CD4-positive, alpha-beta T cell treated with Interleukin-17A for 1 hour (primary cell): Measurements from ENCODE around the gene PPP3CA.

Experiments
- DNase-seq: peaks from one replicate; pipeline ENCODE4 v3.0.0-alpha.2; 2020

PPP3CA gene

GRCh38 chr4:101329592-101329991 is 17.7 kb downstream of the PPP3CA start:
- DNase-seq = no peak

GRCh38 chr4:101328063-101328602 is 19.2 kb downstream of the PPP3CA start:
- DNase-seq = peak; percentile 63

GRCh38 chr4:101326576-101326975 is 20.8 kb downstream of the PPP3CA start:
- no peak for DNase-seq

- no peak for DNase-seq
These were observed 24.6 kb downstream of the PPP3CA start for GRCh38 chr4:101322743-101323142.

GRCh38 chr4:101321481-101322042 is 25.8 kb downstream of the PPP3CA start:
- DNase-seq = no peak

GRCh38 chr4:101315786-101316185 is 31.5 kb downstream of the PPP3CA start:
- DNase-seq = no peak

- no peak for DNase-seq
These were observed 32.3 kb downstream of the PPP3CA start for GRCh38 chr4:101315041-101315440.

- no peak for DNase-seq
These were observed 37.4 kb downstream of the PPP3CA start for GRCh38 chr4:101309925-101310324.

GRCh38 chr4:101307899-101308298 is 39.4 kb downstream of the PPP3CA start:
- no peak for DNase-seq

- DNase-seq = no peak
These were observed 40.3 kb downstream of the PPP3CA start for GRCh38 chr4:101306764-101307615.

GRCh38 chr4:101306225-101306624 is 41.1 kb downstream of the PPP3CA start:
- DNase-seq = peak; percentile 14

- DNase-seq = no peak
These were observed 42.4 kb downstream of the PPP3CA start for GRCh38 chr4:101304916-101305315.

- peak; percentile 22 for DNase-seq
These were observed 47.3 kb downstream of the PPP3CA start for GRCh38 chr4:101299899-101300540.

GRCh38 chr4:101299021-101299420 is 48.3 kb downstream of the PPP3CA start:
- DNase-seq = no peak

GRCh38 chr4:101295691-101296090 is 51.6 kb downstream of the PPP3CA start:
- DNase-seq = no peak

- no peak for DNase-seq
These were observed 52.7 kb downstream of the PPP3CA start for GRCh38 chr4:101294597-101294996.

- DNase-seq = no peak
These were observed 54.4 kb downstream of the PPP3CA start for GRCh38 chr4:101292901-101293300.

GRCh38 chr4:101292214-101292613 is 55.1 kb downstream of the PPP3CA start:
- DNase-seq = no peak

- DNase-seq = no peak
These were observed 56.1 kb downstream of the PPP3CA start for GRCh38 chr4:101291198-101291597.

GRCh38 chr4:101290654-101291053 is 56.7 kb downstream of the PPP3CA start:
- DNase-seq = no peak

- no peak for DNase-seq
These were observed 58.0 kb downstream of the PPP3CA start for GRCh38 chr4:101289306-101289705.

- DNase-seq = no peak
These were observed 58.8 kb downstream of the PPP3CA start for GRCh38 chr4:101288365-101289145.

- DNase-seq = peak; percentile 21
These were observed 60.0 kb downstream of the PPP3CA start for GRCh38 chr4:101287324-101287723.
